C4-2B (cell line): ENCODE data around the gene STXBP4.
A peak's percentile ranks its signal among the peaks of the same experiment; 100 is the strongest.

Source experiments
- H3K27ac ChIP-seq: fragments of 450-650 bp; 2 replicates; pipeline ENCODE4 v1.5.1; 2017
- CTCF ChIP-seq: fragments of 450-650 bp; conservative IDR thresholded peaks from 2 replicates; pipeline ENCODE4 v1.5.1; 2017; ENCODE audit warnings: mild to moderate bottlenecking
- ZFX ChIP-seq: fragments of 450-650 bp; IDR thresholded peaks from 2 replicates; pipeline ENCODE4 v1.6.1; 2017

The STXBP4 gene

GRCh38 chr17:55038291-55038690 lies 69.7 kb downstream of the STXBP4 start:
- no peak overlapping the region for H3K27ac ChIP-seq
- TF ChIP-seq ZFX (no peak), CTCF (no peak)

GRCh38 chr17:55040611-55041010 lies 72.0 kb downstream of the STXBP4 start:
- TF ChIP-seq ZFX, result no peak
- no peak for TF ChIP-seq CTCF
- H3K27ac ChIP-seq, result no peak overlapping the region

GRCh38 chr17:55053855-55054254 lies 85.3 kb downstream of the STXBP4 start:
- no peak for TF ChIP-seq ZFX
- TF ChIP-seq CTCF, result peak; percentile 75
- H3K27ac ChIP-seq, result no peak overlapping the region

- TF ChIP-seq CTCF, result no peak
- TF ChIP-seq ZFX, result no peak
- H3K27ac ChIP-seq, result no peak overlapping the region
These were observed 85.9 kb downstream of the STXBP4 start for GRCh38 chr17:55054429-55054828.

- no peak overlapping the region for H3K27ac ChIP-seq
- TF ChIP-seq CTCF (no peak), ZFX (no peak)
These were observed 88.0 kb downstream of the STXBP4 start for GRCh38 chr17:55056526-55056925.

GRCh38 chr17:55057184-55057583 lies 88.6 kb downstream of the STXBP4 start:
- TF ChIP-seq ZFX, result no peak
- TF ChIP-seq CTCF, result no peak
- no peak overlapping the region for H3K27ac ChIP-seq

- TF ChIP-seq ZFX, result no peak
- no peak for TF ChIP-seq CTCF
These were observed 91.2 kb downstream of the STXBP4 start for GRCh38 chr17:55059724-55060123.

More at GRCh38 chr17:55059724-55060123, 91.2 kb downstream of the STXBP4 start:
- no peak overlapping the region for H3K27ac ChIP-seq
